Keratinocyte (primary cell): ENCODE results near the gene RCOR3. TPM values are rescaled to one million over a fixed set of nuclear protein-coding genes. Genes with fewer than 3 reads are reported as not detected.

Experiments used
- DNase-seq: peaks from one replicate; pipeline ENCODE4 v3.0.0-alpha.2; 2011; ENCODE audit warnings: low read depth, missing footprints, low spot score
- FAIRE-seq: peaks from 2 replicates; lab custom pipeline; 2011; peaks lifted over from hg19 to GRCh38; lab: Jason Lieb, UNC
- H2AFZ ChIP-seq: 2 replicates; pipeline ENCODE4 v1.6.0; 2012; ENCODE audit warnings: low read length, control low read depth, inconsistent platforms; ENCODE audit not compliant: control insufficient read depth
- H3K27ac ChIP-seq: 2 replicates; pipeline ENCODE4 v1.5.1; 2011; ENCODE audit warnings: low read length; ENCODE audit not compliant: control insufficient read depth, insufficient read depth
- H3K27me3 ChIP-seq: 3 replicates; pipeline ENCODE4 v1.6.0; 2011; ENCODE audit warnings: low read length; ENCODE audit not compliant: control insufficient read depth, insufficient read depth; ENCODE audit errors: extremely low read depth
- H3K36me3 ChIP-seq, 2 experiments: 2 replicates in 1 of 2; 3 replicates in 1 of 2; pipeline ENCODE4 v1.5.1; 2011; ENCODE audit warnings: low read length in 2 of 2, mild to moderate bottlenecking in 1 of 2; ENCODE audit not compliant: control insufficient read depth in 2 of 2, insufficient read depth in 2 of 2; ENCODE audit errors: extremely low read depth in 1 of 2
- H3K4me1 ChIP-seq: 3 replicates; pipeline ENCODE4 v1.5.1; 2011; ENCODE audit warnings: low read length; ENCODE audit not compliant: control insufficient read depth, insufficient read depth; ENCODE audit errors: extremely low read depth
- H3K4me2 ChIP-seq: 3 replicates; pipeline ENCODE4 v1.6.0; 2011; ENCODE audit warnings: low read depth, low read length; ENCODE audit not compliant: control insufficient read depth, insufficient read depth; ENCODE audit errors: extremely low read depth
- H3K4me3 ChIP-seq, 3 experiments: fragments of 200-600 bp in 1 of 3; sonication (generic) in 1 of 3; 2 replicates in 2 of 3; 3 replicates in 1 of 3; pipeline ENCODE4 v1.5.1; 2011 to 2016; ENCODE audit warnings: low read length in 3 of 3, mild to moderate bottlenecking in 3 of 3, control low read depth in 2 of 3, inconsistent platforms in 1 of 3, low read depth in 1 of 3, mixed read lengths in 1 of 3, mixed run types in 1 of 3, moderate library complexity in 1 of 3; ENCODE audit not compliant: control insufficient read depth in 2 of 3, insufficient read depth in 2 of 3; ENCODE audit errors: extremely low read depth in 1 of 3
- H3K79me2 ChIP-seq: 2 replicates; pipeline ENCODE4 v1.6.0; 2012; ENCODE audit warnings: low read length; ENCODE audit not compliant: control insufficient read depth, insufficient read depth
- H3K9ac ChIP-seq: 3 replicates; pipeline ENCODE4 v1.6.0; 2011; ENCODE audit warnings: low read length; ENCODE audit not compliant: control insufficient read depth, insufficient read depth; ENCODE audit errors: extremely low read depth
- H3K9me1 ChIP-seq: 3 replicates; pipeline ENCODE4 v1.6.0; 2011; ENCODE audit warnings: low read length; ENCODE audit not compliant: control insufficient read depth, insufficient read depth; ENCODE audit errors: extremely low read depth
- H3K9me3 ChIP-seq: 2 replicates; pipeline ENCODE4 v1.5.1; 2012; ENCODE audit warnings: low read depth, low read length; ENCODE audit not compliant: control insufficient read depth
- H4K20me1 ChIP-seq: 3 replicates; pipeline ENCODE4 v1.6.0; 2011; ENCODE audit warnings: low read length; ENCODE audit not compliant: control insufficient read depth, insufficient read depth; ENCODE audit errors: extremely low read depth
- CTCF ChIP-seq, 3 experiments: IDR thresholded peaks in 1 of 3; conservative IDR thresholded peaks in 1 of 3; optimal IDR thresholded peaks in 1 of 3; 2 replicates in 2 of 3; 3 replicates in 1 of 3; pipeline versions ENCODE3 to v1.5.1; 2011; ENCODE audit warnings: low read length in 3 of 3, mild to moderate bottlenecking in 3 of 3, moderate library complexity in 2 of 3, control low read depth in 1 of 3, inconsistent platforms in 1 of 3; ENCODE audit not compliant: insufficient read depth in 2 of 3; ENCODE audit errors: extremely low read depth in 1 of 3
- EZH2 ChIP-seq: IDR thresholded peaks from one replicate; pipeline ENCODE4 v1.6.1; 2012; ENCODE audit warnings: inconsistent platforms, mild to moderate bottlenecking, low read length, moderate library complexity
- dilution Hi-C: fragments of 300-500 bp; cut with MboI; formaldehyde crosslinking; loops from one replicate; pipeline ENCODE4 v1.7.0; 2020; ENCODE audit warnings: low sequenced_read_pairs; ENCODE audit not compliant: extremely low pct_ligation_motif_present
- polyA plus RNA-seq, 5 experiments: library from polyadenylated mRNA; depleted of rRNA in 3 of 5; stranded (reverse) in 3 of 5; stranded (forward) in 1 of 5; unstranded in 1 of 5; fragments of >200 nt; gene quantifications; 1 replicate in 1 of 5; 2 replicates in 3 of 5; 3 replicates in 1 of 5; pipeline versions ENCODE4 v1.2.1 to v1.2.3, GENCODE V29; 2011 to 2012; ENCODE audit warnings: missing spikeins in 2 of 5, low read depth in 1 of 5, low replicate concordance in 1 of 5

RCOR3 gene
- polyA plus RNA-seq, 1 donor (not counting 4 experiments of a cell fraction or from before 2014, with no cell fraction given), result 35.7 TPM

GRCh38 chr1:211345719-211346118 is 86.6 kb downstream of the RCOR3 start:
- Histone ChIP-seq H2AFZ (no peak overlapping the region), H3K9me1 (no peaks in the 10 kb centered on the region), H3K9ac (no peak overlapping the region), H3K27ac (no peak overlapping the region), H3K4me2 (no peak overlapping the region), H4K20me1 (no peaks in the 10 kb centered on the region), H3K36me3 (no peaks in the 10 kb centered on the region), H3K4me3 (no peak overlapping the region), H3K4me1 (no peaks in the 10 kb centered on the region), H3K9me3 (no peaks in the 10 kb centered on the region), H3K79me2 (no peaks in the 10 kb centered on the region), H3K27me3 (no peaks in the 10 kb centered on the region)
- TF ChIP-seq CTCF (optimal IDR thresholded peaks at IDR 0.05 in 1 of 3, IDR thresholded peaks at IDR 0.05 in 1 of 3, conservative IDR thresholded peaks at IDR 0.05 in 1 of 3; ENCODE audit: extremely low read depth in 1 of 3, insufficient read depth in 2 of 3, low read length in 3 of 3) (no peak), EZH2 (no peak)
- DNase-seq, result no peak
- FAIRE-seq, result no peak
- dilution Hi-C loops, result no loop called here

GRCh38 chr1:211347077-211347844 is 88.1 kb downstream of the RCOR3 start:
- FAIRE-seq, result no peak

More at GRCh38 chr1:211347077-211347844, 88.1 kb downstream of the RCOR3 start:
- Histone ChIP-seq H3K4me1 (no peaks in the 10 kb centered on the region), H3K27ac (no peak overlapping the region), H3K9me1 (no peaks in the 10 kb centered on the region), H3K36me3 (no peaks in the 10 kb centered on the region), H3K79me2 (no peaks in the 10 kb centered on the region), H3K9me3 (no peaks in the 10 kb centered on the region), H3K9ac (no peak overlapping the region), H2AFZ (no peak overlapping the region), H4K20me1 (no peaks in the 10 kb centered on the region), H3K27me3 (no peaks in the 10 kb centered on the region), H3K4me3 (no peak overlapping the region), H3K4me2 (no peak overlapping the region)
- no peak for DNase-seq
- no peak for TF ChIP-seq EZH2
- no peak for TF ChIP-seq CTCF (optimal IDR thresholded peaks at IDR 0.05 in 1 of 3, IDR thresholded peaks at IDR 0.05 in 1 of 3, conservative IDR thresholded peaks at IDR 0.05 in 1 of 3; ENCODE audit: extremely low read depth in 1 of 3, insufficient read depth in 2 of 3, low read length in 3 of 3)
- dilution Hi-C loops, result no loop called here
